Endothelial cell of umbilical vein (primary cell): Measurements from ENCODE around the gene ARF6. TPM values are rescaled to one million over a fixed set of nuclear protein-coding genes. Genes with fewer than 3 reads are reported as not detected.

ENCODE experiments used
- BruUV-seq: library from RNA; stranded (reverse); fragments of 400-500 nt; replicated peaks from 2 replicates; lab custom pipeline; 2021; lab: Mats Ljungman, UMichigan
- CTCF ChIA-PET: fragments of 300-600, 350-600 bp; sonication (Branson Sonifier 250); formaldehyde crosslinking; loops from one replicate; lab custom pipeline; 2021; ENCODE audit warnings: antibody characterized with exemption, inconsistent platforms; lab: Charles Lee
- POLR2A ChIA-PET: fragments of 300-600, 350-600 bp; sonication (Branson Sonifier 250); formaldehyde crosslinking; loops from one replicate; lab custom pipeline; 2021; ENCODE audit warnings: antibody characterized with exemption, inconsistent platforms; lab: Charles Lee
- DNase-seq: peaks from one replicate; pipeline ENCODE4 v3.0.0-alpha.2; 2011; ENCODE audit warnings: low read depth, low spot score
- FAIRE-seq: peaks from 2 replicates; lab custom pipeline; 2011; peaks lifted over from hg19 to GRCh38; lab: Jason Lieb, UNC
- H2AFZ ChIP-seq: 2 replicates; pipeline ENCODE4 v1.6.0; 2012; ENCODE audit warnings: low read depth, low read length, control low read depth, inconsistent platforms
- H3K27ac ChIP-seq: 2 replicates; pipeline ENCODE4 v1.5.1; 2011; ENCODE audit warnings: low read depth, mild to moderate bottlenecking, control low read depth, low read length, moderate library complexity; ENCODE audit not compliant: insufficient read depth
- H3K27me3 ChIP-seq, 2 experiments: 2 replicates each; pipeline versions ENCODE4 v1.6.0 to v1.6.1; 2011; ENCODE audit warnings: low read length in 2 of 2, mixed read lengths in 1 of 2; ENCODE audit not compliant: control insufficient read depth in 2 of 2, insufficient read depth in 2 of 2
- H3K36me3 ChIP-seq, 2 experiments: 2 replicates in 1 of 2; 3 replicates in 1 of 2; pipeline ENCODE4 v1.5.1; 2011; ENCODE audit warnings: low read length in 2 of 2, mild to moderate bottlenecking in 1 of 2, moderate library complexity in 1 of 2; ENCODE audit not compliant: control insufficient read depth in 2 of 2, insufficient read depth in 2 of 2; ENCODE audit errors: extremely low read depth in 1 of 2
- H3K4me1 ChIP-seq: 3 replicates; pipeline ENCODE4 v1.5.1; 2011; ENCODE audit warnings: mild to moderate bottlenecking, low read length; ENCODE audit not compliant: control insufficient read depth, insufficient read depth; ENCODE audit errors: extremely low read depth
- H3K4me2 ChIP-seq: 2 replicates; pipeline ENCODE4 v1.6.1; 2011; ENCODE audit warnings: low read length, control low read depth, mixed read lengths; ENCODE audit not compliant: insufficient read depth
- H3K4me3 ChIP-seq, 3 experiments: fragments of 200-600 bp in 1 of 3; sonication (generic), shearing (Covaris generic) in 1 of 3; replicated peaks in 1 of 3; 2 replicates each; pipeline ENCODE4 v1.5.1; 2011 to 2016; ENCODE audit warnings: control low read depth in 3 of 3, low read length in 3 of 3, mild to moderate bottlenecking in 2 of 3, inconsistent platforms in 1 of 3, low read depth in 1 of 3, moderate library complexity in 1 of 3; ENCODE audit not compliant: insufficient read depth in 1 of 3
- H3K79me2 ChIP-seq: 2 replicates; pipeline ENCODE4 v1.6.0; 2012; ENCODE audit warnings: low read length, inconsistent platforms; ENCODE audit not compliant: control insufficient read depth, insufficient read depth
- H3K9ac ChIP-seq: replicated peaks from 2 replicates; pipeline ENCODE3; 2011; ENCODE audit warnings: low read length, control low read depth; ENCODE audit not compliant: insufficient read depth; ENCODE audit errors: extremely low read depth
- H3K9me1 ChIP-seq: replicated peaks from 3 replicates; pipeline ENCODE4 v1.6.0; 2011; ENCODE audit warnings: mild to moderate bottlenecking, low read length; ENCODE audit not compliant: control insufficient read depth, insufficient read depth; ENCODE audit errors: extremely low read depth
- H3K9me3 ChIP-seq: replicated peaks from 2 replicates; pipeline ENCODE4 v1.5.1; 2012; ENCODE audit warnings: low read length, inconsistent platforms; ENCODE audit not compliant: control insufficient read depth, insufficient read depth
- H4K20me1 ChIP-seq: replicated peaks from 2 replicates; pipeline ENCODE3; 2011; ENCODE audit warnings: mild to moderate bottlenecking, low read length; ENCODE audit not compliant: control insufficient read depth, insufficient read depth; ENCODE audit errors: extremely low read depth
- CTCF ChIP-seq, 2 donors: IDR thresholded peaks; 1 replicate in 1 of 2; 2 replicates in 1 of 2; pipeline ENCODE4 v1.5.1; 2011; ENCODE audit warnings: low read length in 2 of 2, mild to moderate bottlenecking in 2 of 2, moderate library complexity in 2 of 2, control low read depth in 1 of 2, inconsistent platforms in 1 of 2, low read depth in 1 of 2; ENCODE audit not compliant: insufficient read depth in 1 of 2; ENCODE audit errors: extremely low read depth in 1 of 2
- EZH2 ChIP-seq: IDR thresholded peaks from 2 replicates; pipeline ENCODE4 v1.6.1; 2012; ENCODE audit warnings: borderline replicate concordance, low read depth, mild to moderate bottlenecking, moderate library complexity, low read length, inconsistent platforms; ENCODE audit not compliant: severe bottlenecking
- FOS ChIP-seq: IDR thresholded peaks from 2 replicates; pipeline ENCODE4 v1.6.1; 2011; ENCODE audit warnings: mild to moderate bottlenecking, low read length, moderate library complexity, borderline replicate concordance; ENCODE audit not compliant: insufficient read depth
- GATA2 ChIP-seq: IDR thresholded peaks from 2 replicates; pipeline ENCODE4 v1.7.0; 2011; ENCODE audit warnings: low read depth, mild to moderate bottlenecking, moderate library complexity, mixed read lengths, low read length; ENCODE audit not compliant: insufficient read length, insufficient read depth
- JUN ChIP-seq: IDR thresholded peaks from 2 replicates; pipeline ENCODE4 v1.6.1; 2011; ENCODE audit warnings: borderline replicate concordance, low read depth; ENCODE audit not compliant: insufficient read length, insufficient read depth
- MAX ChIP-seq: IDR thresholded peaks from 2 replicates; pipeline ENCODE4 v1.6.1; 2011; ENCODE audit not compliant: insufficient read depth, insufficient read length
- MYC ChIP-seq: IDR thresholded peaks from one replicate; pipeline ENCODE4 v1.6.1; 2011; ENCODE audit warnings: mild to moderate bottlenecking, low read depth, low read length
- POLR2A ChIP-seq: IDR thresholded peaks from 2 replicates; pipeline ENCODE4 v1.6.1; 2012; ENCODE audit warnings: low read depth, mild to moderate bottlenecking, control low read depth, low read length
- POLR2AphosphoS5 ChIP-seq: IDR thresholded peaks from 2 replicates; pipeline ENCODE4 v1.6.1; 2012; ENCODE audit warnings: low read depth, mild to moderate bottlenecking, control low read depth, low read length, moderate library complexity; ENCODE audit not compliant: insufficient read depth
- dilution Hi-C: fragments of 300-500 bp; cut with MboI; formaldehyde crosslinking; loops from one replicate; pipeline ENCODE4 v1.15.0; 2019; ENCODE audit warnings: low sequenced_read_pairs; ENCODE audit not compliant: extremely low pct_ligation_motif_present
- intact Hi-C: fragments of 100-400 bp; cut with micrococcal nuclease; formaldehyde crosslinking; loops from one replicate; pipeline ENCODE4 v1.10.0; 2022
- polyA plus RNA-seq, 4 experiments: library from polyadenylated mRNA; depleted of rRNA in 3 of 4; stranded (reverse) in 3 of 4; unstranded in 1 of 4; fragments of >200 nt; gene quantifications; 2 replicates each; pipeline versions ENCODE4 v1.2.1 to v1.2.3, GENCODE V29; 2011 to 2012; ENCODE audit warnings: missing spikeins in 1 of 4
- total RNA-seq: library from RNA; stranded (reverse); gene quantifications from 2 replicates; pipeline ENCODE4 v1.2.3, GENCODE V29; 2021

The ARF6 gene
- total and polyA plus RNA-seq, 2 donors (not counting 3 experiments of a cell fraction or from before 2014, with no cell fraction given), result 21.7 to 73.6 TPM

- BruUV-seq, result no TSS peak
- Histone ChIP-seq H3K27me3 (no peaks in the 10 kb centered on the region), H3K9me1 (no peaks in the 10 kb centered on the region), H3K4me1 (peaks cover 24% of the 10 kb centered on the region), H4K20me1 (no peaks in the 10 kb centered on the region), H3K9me3 (no peaks in the 10 kb centered on the region), H3K36me3 (no peaks in the 10 kb centered on the region), H3K79me2 (no peaks in the 10 kb centered on the region), H3K27ac (no peak overlapping the region), H3K4me3 (no peak overlapping the region), H3K4me2 (no peak overlapping the region), H3K9ac (no peak overlapping the region), H2AFZ (no peak overlapping the region)
- dilution Hi-C loops, result no loop called here
- TF ChIP-seq POLR2A (no peak), CTCF (IDR thresholded peaks at IDR 0.05; ENCODE audit: extremely low read depth in 1 of 2, insufficient read depth in 1 of 2, low read depth in 1 of 2, low read length in 2 of 2) (no peak), MAX (no peak), EZH2 (no peak), POLR2AphosphoS5 (no peak), FOS (no peak), GATA2 (no peak), MYC (no peak), JUN (no peak)
- DNase-seq, result no peak
- ChIA-PET CTCF (no interaction called here), POLR2A (no interaction called here)
- intact Hi-C loops, result no loop called here
- no peak for FAIRE-seq
Measured at GRCh38 chr14:49942090-49942489, 49.2 kb downstream of the ARF6 start.
